SK-N-SH treated with all-trans-retinoic acid at 6 μM for 48 hours (cell line): ENCODE data around the gene PLEKHG3.

Source experiments
- ZC3H10 ChIP-seq: fragments of 250-450 bp; sonication (Bioruptor Pico); IDR thresholded peaks from 2 replicates; pipeline ENCODE4 v1.5.1; 2021; ENCODE audit warnings: mild to moderate bottlenecking, moderate library complexity
- ZFP30 ChIP-seq: fragments of 450-650 bp; formaldehyde crosslinking; IDR thresholded peaks from 2 replicates; pipeline ENCODE4 v1.5.0; 2022; ENCODE audit warnings: mild to moderate bottlenecking, moderate library complexity

DNA sequence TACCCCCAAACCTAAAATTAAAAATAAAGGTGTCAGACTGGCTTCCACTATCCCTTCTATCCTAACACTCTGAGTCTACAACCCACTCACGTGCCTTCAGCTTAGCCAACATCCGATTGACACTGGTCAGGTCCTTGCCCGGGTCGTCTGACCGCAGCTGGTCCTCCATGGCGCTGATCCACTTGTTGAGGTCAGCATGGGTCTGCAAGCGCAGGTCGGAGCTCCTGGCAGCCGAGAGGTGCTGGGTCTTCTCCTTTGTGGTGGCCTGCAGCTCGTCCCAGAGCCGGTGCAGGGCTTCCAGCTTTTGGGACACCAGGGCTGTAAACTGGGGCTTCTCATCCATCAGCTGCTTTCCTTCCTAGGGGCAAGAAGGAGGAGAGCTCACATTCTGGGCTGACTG lies 78.0 kb downstream of the PLEKHG3 start:
- TF ChIP-seq ZFP30 (CRISPR knock-in tag) (no peak), ZC3H10 (CRISPR knock-in tag) (no peak)
